H7 (cell line): Measurements from ENCODE around the gene MLANA. TPM values are rescaled to one million over a fixed set of nuclear protein-coding genes. Genes with fewer than 3 reads are reported as not detected.

Experiments
- DNase-seq: peaks from one replicate; pipeline ENCODE4 v3.0.0; 2012
- H3K27me3 ChIP-seq: 2 replicates; pipeline ENCODE4 v1.6.0; 2011; ENCODE audit warnings: mild to moderate bottlenecking, low read length; ENCODE audit not compliant: control insufficient read depth, insufficient read depth
- H3K36me3 ChIP-seq: replicated peaks from 2 replicates; pipeline ENCODE4 v1.5.1; 2011; ENCODE audit warnings: low read length; ENCODE audit not compliant: control insufficient read depth, insufficient read depth
- H3K4me3 ChIP-seq: 2 replicates; pipeline ENCODE4 v1.5.1; 2011; ENCODE audit warnings: low read depth, mild to moderate bottlenecking, control low read depth, low read length, moderate library complexity; ENCODE audit not compliant: insufficient read depth
- total RNA-seq: library from RNA; depleted of rRNA; stranded (reverse); fragments of >200 nt; shearing (Covaris generic); gene quantifications from 2 replicates; pipeline ENCODE4 v1.2.3, GENCODE V29; 2014

MLANA gene
- total RNA-seq, 1 experiment from 2014 or later, result not detected

DNA sequence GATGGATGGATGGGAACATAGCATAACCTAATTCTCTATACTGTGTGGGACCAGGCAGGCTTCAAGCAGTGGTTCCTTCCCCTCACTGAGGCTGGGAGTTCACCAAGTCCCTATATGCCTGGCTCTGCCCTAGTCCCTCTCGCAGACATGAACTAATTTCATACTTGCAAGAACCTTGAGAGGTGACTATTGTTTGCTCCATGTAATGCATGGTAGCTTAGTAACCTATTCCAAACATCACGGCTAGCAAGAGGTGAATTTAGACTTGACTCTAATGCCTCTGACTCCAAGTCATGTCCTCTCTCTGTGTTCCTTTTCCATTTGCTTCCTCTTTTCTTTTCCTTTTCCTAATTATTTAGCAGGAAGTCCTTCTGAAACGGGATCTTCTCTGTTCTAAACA, 31.9 kb upstream of the MLANA start:
- H3K36me3 ChIP-seq, result no peaks in the 10 kb centered on the region
- DNase-seq, result no peak
- H3K27me3 ChIP-seq, result no peaks in the 10 kb centered on the region
- no peak overlapping the region for H3K4me3 ChIP-seq

DNA sequence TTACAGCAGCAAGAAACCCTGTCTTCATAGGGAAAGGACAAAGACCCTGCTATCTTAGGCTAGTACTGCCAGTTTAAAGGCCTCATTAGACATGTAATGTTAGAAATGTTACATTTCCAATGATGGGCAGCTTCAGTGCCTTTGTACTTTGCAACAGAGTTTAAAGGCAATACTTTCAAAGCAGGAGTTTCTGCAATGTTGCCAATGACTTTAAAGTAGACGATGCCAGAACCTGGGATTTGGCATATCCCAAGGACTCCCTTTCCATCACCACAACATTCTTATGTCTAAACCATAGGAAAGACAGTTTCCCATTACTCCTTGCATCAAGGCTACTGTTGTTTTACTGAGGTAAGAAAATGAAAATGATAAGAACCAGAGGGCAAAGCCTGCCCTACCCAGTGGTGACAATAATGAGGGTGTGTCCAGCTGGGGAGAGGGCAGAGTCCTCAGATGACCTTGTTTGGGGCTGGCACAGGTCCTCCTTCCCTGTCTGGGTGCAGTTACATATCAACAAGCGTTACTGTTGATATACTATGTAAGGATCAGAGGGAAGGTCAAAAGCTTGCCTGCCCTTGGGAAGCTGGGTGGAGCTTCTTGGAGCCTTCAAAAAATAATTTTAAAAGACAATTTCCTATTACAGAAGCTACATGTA, 27.5 kb upstream of the MLANA start:
- H3K36me3 ChIP-seq, result no peaks in the 10 kb centered on the region
- H3K4me3 ChIP-seq, result no peak overlapping the region
- H3K27me3 ChIP-seq, result no peaks in the 10 kb centered on the region
- no peak for DNase-seq

DNA sequence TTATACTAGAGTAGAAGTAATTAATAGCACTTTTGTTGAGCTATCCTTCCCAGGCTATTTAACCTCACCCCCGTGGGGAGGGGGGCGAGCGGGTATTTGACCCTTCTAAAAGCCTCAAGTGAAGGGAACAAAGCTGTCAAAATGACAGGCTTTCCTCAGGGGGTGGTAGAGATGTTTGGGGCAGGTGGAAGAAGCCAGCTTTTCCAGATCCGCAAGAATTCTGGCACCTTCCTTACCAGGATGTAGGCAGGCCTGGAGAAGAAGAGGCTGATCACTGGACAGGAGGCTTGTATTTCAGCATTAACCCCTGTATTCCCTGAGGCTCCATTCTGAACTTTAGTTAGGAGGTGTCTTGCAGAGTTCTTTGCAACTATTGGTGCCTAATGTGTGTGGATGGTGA, 26.2 kb upstream of the MLANA start:
- no peak for DNase-seq
- Histone ChIP-seq H3K27me3 (no peaks in the 10 kb centered on the region), H3K36me3 (no peaks in the 10 kb centered on the region), H3K4me3 (no peak overlapping the region)

DNA sequence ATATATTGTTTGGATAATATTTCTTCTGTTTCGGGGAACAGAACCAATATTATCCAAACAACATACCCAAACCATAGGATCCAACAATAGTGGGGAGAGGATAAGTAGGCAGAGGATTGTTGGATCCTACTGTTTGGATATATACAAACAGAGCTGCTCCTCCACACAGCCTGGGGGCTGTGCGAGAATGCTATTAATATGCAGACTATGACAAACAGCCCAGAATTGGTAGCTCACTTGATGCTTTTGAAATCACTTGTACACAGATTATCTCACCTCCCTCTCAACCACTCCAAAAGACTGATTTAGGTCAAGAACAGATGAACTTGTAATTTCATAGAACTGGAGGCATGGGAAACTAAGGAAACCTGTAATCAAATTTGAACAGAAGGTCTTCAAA, 24.4 kb upstream of the MLANA start:
- Histone ChIP-seq H3K27me3 (no peaks in the 10 kb centered on the region), H3K4me3 (no peak overlapping the region), H3K36me3 (no peaks in the 10 kb centered on the region)
- no peak for DNase-seq

DNA sequence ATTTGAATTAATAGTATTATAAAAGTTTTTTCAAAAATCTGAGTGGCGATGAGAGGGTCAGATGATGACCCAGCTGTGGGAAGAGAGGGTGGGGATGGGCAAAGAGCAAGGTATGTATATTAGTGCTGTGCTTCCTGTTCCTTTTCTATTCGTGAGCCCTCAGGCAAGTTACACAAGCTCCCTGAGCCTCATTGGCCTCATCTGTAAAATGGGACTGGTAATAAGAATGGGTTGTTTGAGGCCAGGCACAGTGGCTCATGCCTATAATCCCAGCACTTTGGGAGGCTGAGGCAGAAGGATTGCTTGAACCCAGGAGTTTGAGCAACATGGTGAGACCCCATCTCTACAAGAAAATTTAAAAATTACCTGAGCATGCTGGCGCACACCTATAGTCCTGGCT, 24.0 kb upstream of the MLANA start:
- H3K27me3 ChIP-seq, result no peaks in the 10 kb centered on the region
- no peak overlapping the region for H3K4me3 ChIP-seq
- no peaks in the 10 kb centered on the region for H3K36me3 ChIP-seq
- no peak for DNase-seq

DNA sequence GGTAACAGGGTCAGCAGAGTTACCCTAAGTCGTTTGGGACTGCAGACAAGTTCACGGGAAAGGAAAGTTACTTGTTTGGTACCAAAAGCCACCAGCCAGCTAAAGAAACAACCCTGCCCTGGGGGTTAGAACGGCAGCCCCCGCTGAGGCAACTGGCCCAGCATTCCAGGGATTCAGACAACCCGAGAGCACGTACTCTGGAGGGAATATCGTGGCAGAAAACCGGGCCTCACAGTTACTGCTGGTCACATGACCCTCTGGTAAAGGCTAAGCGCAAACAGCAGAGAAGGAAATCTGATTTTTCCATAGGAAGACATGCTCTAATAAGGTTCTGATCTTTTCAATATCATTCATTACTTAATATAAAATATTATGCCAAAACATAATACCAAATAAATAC, 22.5 kb upstream of the MLANA start:
- no peak for DNase-seq
- Histone ChIP-seq H3K4me3 (no peak overlapping the region), H3K27me3 (no peaks in the 10 kb centered on the region), H3K36me3 (no peaks in the 10 kb centered on the region)

DNA sequence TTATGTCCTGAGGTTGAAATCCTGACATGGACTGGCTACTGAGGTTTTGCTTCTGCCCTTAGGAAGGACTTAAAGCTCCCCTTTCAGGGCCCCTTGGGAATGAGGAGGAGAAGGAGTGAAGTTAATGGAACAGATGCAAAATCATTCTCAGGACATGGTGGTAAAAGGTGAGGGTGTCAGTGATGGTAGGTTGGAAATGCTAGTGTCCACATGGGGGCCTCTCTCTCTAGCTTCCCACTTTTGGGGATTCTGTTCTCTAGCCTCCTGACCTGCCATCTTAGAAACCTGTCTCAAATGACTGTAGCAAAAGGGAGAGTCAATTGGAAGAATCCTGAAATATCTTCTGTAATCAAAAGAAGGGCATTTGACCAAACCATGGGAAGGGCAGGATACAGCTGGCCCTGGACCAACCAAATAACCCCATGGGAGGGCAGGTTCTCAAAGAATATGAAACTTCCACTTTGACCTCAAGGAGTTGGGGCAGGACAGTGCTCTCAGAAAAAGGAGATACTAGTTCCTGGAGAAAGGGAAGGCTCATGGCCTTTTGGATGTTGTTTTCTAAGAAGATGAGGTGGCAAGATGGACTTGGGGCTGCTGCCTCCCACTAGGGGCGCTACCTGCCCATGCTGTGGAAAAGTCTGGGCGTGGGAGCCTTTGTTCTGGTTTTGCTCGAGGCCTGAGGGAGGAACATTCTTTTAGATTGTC, 21.2 kb upstream of the MLANA start:
- no peak overlapping the region for H3K4me3 ChIP-seq
- DNase-seq, result peak; percentile 73
- H3K27me3 ChIP-seq, result no peaks in the 10 kb centered on the region
- H3K36me3 ChIP-seq, result no peaks in the 10 kb centered on the region

DNA sequence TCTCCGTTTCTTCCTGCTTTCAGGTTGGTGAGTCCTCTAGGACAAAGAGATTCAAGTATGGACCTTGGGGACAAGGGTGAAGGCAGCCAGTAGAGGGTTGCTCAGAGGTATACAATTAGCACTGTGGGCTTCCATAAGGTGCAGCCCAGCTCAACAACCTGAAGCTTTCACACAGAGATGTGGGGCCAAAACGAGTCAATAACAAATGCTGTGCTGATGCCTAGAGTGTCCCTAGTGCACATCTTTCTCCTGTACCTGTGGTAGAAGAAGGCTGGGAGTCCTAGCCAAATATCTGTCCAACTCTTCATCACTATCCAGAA, 20.7 kb upstream of the MLANA start:
- no peaks in the 10 kb centered on the region for H3K36me3 ChIP-seq
- DNase-seq, result no peak
- H3K27me3 ChIP-seq, result no peaks in the 10 kb centered on the region
- H3K4me3 ChIP-seq, result no peak overlapping the region

DNA sequence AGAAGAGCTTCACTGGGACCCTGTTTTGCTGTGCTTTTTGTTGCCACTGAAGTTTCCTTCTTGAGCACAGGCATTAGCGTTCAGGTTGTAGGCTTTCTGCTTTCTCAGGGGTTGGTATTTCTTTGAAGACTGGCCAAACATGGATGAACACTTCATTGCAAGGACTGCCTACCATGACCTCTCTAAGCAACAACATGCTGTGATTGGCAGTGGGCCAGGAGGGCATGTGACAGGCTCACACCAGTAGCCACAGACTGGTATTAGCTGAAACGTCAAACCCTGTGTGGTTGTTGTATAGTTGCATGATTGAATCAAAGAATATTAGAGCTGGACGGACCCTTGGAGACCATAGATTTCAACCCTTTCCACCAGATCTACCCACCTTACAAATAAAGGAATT, 20.0 kb upstream of the MLANA start:
- Histone ChIP-seq H3K27me3 (no peaks in the 10 kb centered on the region), H3K36me3 (no peaks in the 10 kb centered on the region)
- no peak for DNase-seq

DNA sequence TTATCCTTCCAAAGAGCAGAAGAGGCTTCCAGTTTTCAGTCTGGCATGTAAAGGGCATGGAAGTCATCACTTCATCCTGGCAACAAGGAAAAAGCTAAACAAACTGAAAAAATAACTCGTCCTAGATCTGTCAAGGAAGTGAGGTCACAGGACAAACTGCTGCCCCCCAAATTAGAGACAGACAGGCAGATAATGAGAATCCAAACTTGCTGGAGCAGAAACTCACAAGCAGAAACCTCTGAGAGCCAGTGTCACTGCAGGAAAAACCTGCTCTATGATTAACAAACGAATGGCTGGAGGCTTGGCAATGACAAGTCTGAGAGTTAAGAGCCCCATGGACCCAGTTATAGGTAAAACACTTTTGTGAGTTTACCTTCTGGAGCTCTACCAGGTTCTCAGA, 18.9 kb upstream of the MLANA start:
- no peaks in the 10 kb centered on the region for H3K36me3 ChIP-seq
- DNase-seq, result no peak
- no peak overlapping the region for H3K4me3 ChIP-seq
- H3K27me3 ChIP-seq, result no peaks in the 10 kb centered on the region

More for the DNA sequence above, 20.0 kb upstream of the MLANA start:
- H3K4me3 ChIP-seq, result no peak overlapping the region

DNA sequence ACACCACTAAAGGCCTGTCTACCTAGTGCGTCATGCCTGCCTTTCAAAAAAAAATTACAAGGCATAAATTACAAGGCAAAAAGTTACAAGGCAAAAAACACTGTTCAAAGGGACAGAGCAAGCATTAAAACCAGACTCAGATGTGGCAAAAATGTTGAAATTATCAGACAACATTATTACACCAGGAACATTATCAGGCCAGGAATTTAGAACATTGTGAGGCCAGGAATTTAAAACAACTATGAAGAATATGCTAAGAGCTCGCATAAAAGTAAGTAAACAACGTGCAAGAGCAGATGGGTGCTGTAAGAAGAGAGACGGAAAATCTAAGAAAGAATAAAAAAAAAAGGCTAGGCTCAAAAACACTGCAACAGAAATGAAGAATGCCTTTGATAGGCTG, 18.2 kb upstream of the MLANA start:
- H3K4me3 ChIP-seq, result no peak overlapping the region
- H3K27me3 ChIP-seq, result no peaks in the 10 kb centered on the region
- DNase-seq, result no peak
- no peaks in the 10 kb centered on the region for H3K36me3 ChIP-seq

DNA sequence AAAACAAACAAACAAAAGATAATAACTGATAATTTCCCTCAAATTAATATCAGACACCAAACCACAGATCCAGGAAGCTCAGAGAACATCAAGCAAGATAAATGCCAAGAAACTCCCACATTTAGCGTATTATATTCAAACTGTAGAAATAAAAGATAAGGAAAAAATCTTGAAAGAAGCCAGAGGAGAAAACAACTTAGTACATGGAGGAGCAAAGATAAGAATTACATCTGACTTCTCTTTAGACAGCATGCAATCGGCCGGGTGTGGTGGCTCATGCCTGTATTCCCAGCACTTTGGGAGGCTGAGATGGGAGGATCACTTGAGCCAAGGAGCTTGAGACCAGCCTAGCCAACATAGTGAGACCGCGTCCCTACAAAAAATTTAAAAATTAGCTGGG, 17.2 kb upstream of the MLANA start:
- no peaks in the 10 kb centered on the region for H3K27me3 ChIP-seq
- H3K36me3 ChIP-seq, result no peaks in the 10 kb centered on the region
- no peak overlapping the region for H3K4me3 ChIP-seq
- no peak for DNase-seq

DNA sequence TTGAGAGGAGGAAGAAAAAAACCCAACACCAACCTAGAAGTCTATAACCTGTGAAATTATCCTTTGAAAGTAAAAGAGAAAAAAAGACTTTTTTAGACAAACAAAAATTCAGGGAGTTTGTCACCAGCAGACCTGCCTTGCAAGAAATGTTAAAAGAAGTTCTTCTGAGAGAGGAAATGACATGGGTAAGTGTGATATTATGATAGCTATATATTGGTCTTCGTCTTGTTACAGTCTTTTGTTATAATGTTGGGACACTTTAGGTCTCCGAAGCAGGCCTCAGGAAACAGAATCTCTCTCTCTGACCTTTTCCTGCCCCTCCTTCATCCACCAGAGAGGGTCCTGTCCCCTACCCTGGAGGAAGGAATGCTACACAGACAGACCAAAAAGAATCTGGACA, 16.6 kb upstream of the MLANA start:
- Histone ChIP-seq H3K36me3 (no peaks in the 10 kb centered on the region), H3K27me3 (no peaks in the 10 kb centered on the region)
- no peak for DNase-seq

DNA sequence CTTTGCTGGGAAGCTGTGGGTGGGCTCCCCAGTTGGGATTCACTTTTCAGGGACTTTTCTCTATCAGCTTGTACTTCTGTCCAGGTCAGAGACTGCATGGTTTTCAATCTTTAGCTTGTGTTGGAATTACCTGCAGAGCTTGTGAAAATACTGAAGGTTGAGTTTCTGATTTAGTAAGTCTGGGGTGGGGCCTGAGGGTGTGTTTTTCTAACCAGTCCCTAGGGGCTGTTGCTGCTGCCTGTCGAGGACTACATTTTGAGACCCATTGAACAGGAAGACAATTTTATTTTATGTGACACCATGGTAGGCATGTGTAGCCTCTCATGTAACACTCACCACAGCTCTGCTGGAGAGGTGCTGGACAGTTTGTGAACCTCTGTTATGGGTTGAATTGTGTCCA, 14.7 kb upstream of the MLANA start:
- Histone ChIP-seq H3K36me3 (no peaks in the 10 kb centered on the region), H3K4me3 (no peak overlapping the region), H3K27me3 (no peaks in the 10 kb centered on the region)
- DNase-seq, result no peak

More for the DNA sequence above, 16.6 kb upstream of the MLANA start:
- H3K4me3 ChIP-seq, result no peak overlapping the region

DNA sequence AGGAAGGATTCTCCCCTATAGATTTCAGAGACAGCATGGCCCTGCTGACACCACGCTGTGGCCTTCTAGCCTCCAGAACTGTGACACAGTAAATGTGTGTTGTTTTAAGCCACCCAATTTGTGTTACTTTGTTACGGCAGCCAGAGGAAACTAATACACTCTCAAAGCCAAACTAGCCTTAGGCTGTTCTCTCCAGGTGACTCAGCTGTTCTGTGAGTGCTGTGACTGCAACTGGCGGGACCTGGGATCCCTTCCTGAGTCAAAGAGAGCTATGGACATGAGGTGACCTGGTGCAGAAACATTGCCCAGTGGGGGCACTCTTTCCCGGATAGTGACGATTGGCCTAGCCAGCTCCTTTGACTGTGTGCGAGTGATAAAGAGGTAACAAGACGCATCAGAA, 14.0 kb upstream of the MLANA start:
- DNase-seq, result peak; percentile 53
- no peak overlapping the region for H3K4me3 ChIP-seq
- H3K36me3 ChIP-seq, result no peaks in the 10 kb centered on the region
- no peaks in the 10 kb centered on the region for H3K27me3 ChIP-seq
